HUES64 (cell line): ENCODE measurements around the gene EIF4E2.

Experiments used
- H3K27ac ChIP-seq: 2 replicates; pipeline ENCODE4 v1.7.0; 2013; ENCODE audit warnings: low read depth, low read length, inconsistent platforms
- H3K27me3 ChIP-seq: 2 replicates; pipeline ENCODE4 v1.6.1; 2013; ENCODE audit warnings: mild to moderate bottlenecking, low read length; ENCODE audit not compliant: insufficient read depth
- H3K36me3 ChIP-seq: 2 replicates; pipeline ENCODE4 v1.6.1; 2013; ENCODE audit warnings: mild to moderate bottlenecking, low read length; ENCODE audit not compliant: insufficient read depth
- H3K4me1 ChIP-seq: 2 replicates; pipeline ENCODE4 v1.6.1; 2013; ENCODE audit warnings: mild to moderate bottlenecking, low read length, moderate library complexity; ENCODE audit not compliant: insufficient read depth
- H3K4me3 ChIP-seq: 2 replicates; pipeline ENCODE4 v1.5.1; 2013; ENCODE audit warnings: mild to moderate bottlenecking, low read length, moderate library complexity
- H3K9ac ChIP-seq: 2 replicates; pipeline ENCODE4 v1.6.1; 2013; ENCODE audit warnings: mild to moderate bottlenecking, low read depth, low read length
- H3K9me3 ChIP-seq: 2 replicates; pipeline ENCODE4 v1.6.1; 2013; ENCODE audit warnings: low read depth, low read length; ENCODE audit not compliant: insufficient read depth
- WGBS: fragments of 150-250, 120-280 bp; methylation state at CpG from one replicate; pipeline ENCODE4 v1.1.7; 2013; ENCODE audit warnings: missing lambda C conversion rate; 5-methylcytosine and 5-hydroxymethylcytosine counted together

EIF4E2 gene

DNA sequence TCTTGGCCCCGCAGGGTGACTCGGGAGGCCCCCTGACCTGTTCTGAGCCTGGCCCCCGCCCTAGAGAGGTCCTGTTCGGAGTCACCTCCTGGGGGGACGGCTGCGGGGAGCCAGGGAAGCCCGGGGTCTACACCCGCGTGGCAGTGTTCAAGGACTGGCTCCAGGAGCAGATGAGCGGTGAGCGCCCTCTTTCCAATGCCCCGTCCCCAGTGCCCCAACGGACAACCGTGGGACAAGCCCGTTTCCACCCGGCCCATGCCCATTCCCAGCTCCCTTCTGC is 27.1 kb upstream of the EIF4E2 start:
- Histone ChIP-seq H3K27ac (no peak overlapping the region), H3K9me3 (no peaks in the 10 kb centered on the region), H3K4me1 (peaks cover 3% of the 10 kb centered on the region), H3K9ac (no peak overlapping the region), H3K4me3 (peak overlapping the region; percentile 49), H3K36me3 (no peaks in the 10 kb centered on the region), H3K27me3 (peaks cover 69% of the 10 kb centered on the region)
- WGBS = 15% methylated on average over 16 of the region's 16 CpGs

DNA sequence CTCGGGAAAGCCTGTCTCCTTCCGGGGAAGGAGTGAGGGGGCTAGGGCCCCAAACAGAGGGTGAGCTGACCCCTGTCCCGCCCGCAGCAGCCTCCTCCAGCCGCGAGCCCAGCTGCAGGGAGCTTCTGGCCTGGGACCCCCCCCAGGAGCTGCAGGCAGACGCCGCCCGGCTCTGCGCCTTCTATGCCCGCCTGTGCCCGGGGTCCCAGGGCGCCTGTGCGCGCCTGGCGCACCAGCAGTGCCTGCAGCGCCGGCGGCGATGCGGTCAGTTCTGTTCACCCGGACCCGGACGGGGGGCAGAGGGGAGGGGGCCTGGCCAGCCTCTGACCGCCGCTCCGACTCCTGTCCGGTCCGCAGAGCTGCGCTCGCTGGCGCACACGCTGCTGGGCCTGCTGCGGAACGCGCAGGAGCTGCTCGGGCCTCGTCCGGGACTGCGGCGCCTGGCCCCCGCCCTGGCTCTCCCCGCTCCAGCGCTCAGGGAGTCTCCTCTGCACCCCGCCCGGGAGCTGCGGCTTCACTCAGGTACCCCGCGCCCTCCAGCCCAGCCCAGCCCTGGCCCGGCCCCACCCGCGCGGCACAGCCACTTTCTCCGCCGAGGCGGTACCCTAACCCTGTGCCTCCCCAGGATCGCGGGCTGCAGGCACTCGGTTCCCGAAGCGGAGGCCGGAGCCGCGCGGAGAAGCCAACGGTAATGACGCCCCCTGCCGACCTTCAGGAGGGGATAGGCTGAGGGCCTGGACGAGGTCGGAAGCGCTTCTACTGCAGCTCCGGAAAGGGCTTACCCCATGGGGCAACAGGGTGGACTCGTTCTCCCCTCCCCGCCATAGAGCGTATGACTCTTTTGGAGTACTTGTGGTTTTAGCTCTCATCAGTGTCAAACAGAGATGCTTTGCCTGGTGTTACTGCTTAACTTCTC is 26.5 kb upstream of the EIF4E2 start:
- Histone ChIP-seq H3K27me3 (peaks cover 64% of the 10 kb centered on the region), H3K4me1 (peaks cover 3% of the 10 kb centered on the region), H3K9ac (no peak overlapping the region), H3K9me3 (no peaks in the 10 kb centered on the region), H3K4me3 (peak overlapping the region; percentile 49), H3K36me3 (no peaks in the 10 kb centered on the region), H3K27ac (no peak overlapping the region)
- WGBS = 2% methylated on average over 75 of the region's 75 CpGs

DNA sequence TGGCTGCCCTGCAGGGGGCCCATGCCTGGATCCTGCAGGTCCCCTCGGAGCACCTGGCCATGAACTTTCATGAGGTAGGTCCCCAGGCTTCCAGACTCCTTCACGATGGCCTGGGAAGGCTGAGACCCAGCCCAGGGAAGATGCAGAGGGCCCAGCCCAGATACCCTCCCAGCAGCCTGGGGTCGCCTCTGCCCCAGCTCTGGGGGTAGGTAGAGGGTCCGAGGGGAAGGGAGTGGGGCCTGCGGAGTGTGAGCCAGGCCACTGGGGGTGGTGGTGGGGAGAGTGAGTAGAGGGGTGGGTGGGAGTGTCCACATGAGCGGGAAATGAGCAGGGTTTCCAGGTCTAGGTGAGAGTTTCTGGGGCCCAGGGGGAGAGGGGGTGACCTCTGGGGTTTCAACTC is 25.7 kb upstream of the EIF4E2 start:
- Histone ChIP-seq H3K9ac (no peak overlapping the region), H3K27me3 (peaks cover 57% of the 10 kb centered on the region), H3K27ac (no peak overlapping the region), H3K9me3 (no peaks in the 10 kb centered on the region), H3K4me1 (peaks cover 3% of the 10 kb centered on the region), H3K4me3 (no peak overlapping the region; the same call in 1 of the 2 replicates), H3K36me3 (no peaks in the 10 kb centered on the region)
- 68% methylated on average over 6 of the region's 6 CpGs for WGBS

DNA sequence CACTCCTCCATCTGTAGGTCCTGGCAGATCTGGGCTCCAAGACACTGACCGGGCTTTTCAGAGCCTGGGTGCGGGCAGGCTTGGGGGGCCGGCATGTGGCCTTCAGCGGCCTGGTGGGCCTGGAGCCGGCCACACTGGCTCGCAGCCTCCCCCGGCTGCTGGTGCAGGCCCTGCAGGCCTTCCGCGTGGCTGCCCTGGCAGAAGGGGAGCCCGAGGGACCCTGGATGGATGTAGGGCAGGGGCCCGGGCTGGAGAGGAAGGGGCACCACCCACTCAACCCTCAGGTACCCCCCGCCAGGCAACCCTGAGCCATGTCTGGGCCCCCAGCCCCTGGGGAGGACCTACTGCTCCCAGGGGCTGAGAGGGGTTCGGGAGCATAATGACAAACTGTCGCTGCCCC is 25.3 kb upstream of the EIF4E2 start:
- WGBS = 80% methylated on average over 14 of the region's 14 CpGs
- Histone ChIP-seq H3K36me3 (no peaks in the 10 kb centered on the region), H3K9ac (no peak overlapping the region), H3K4me3 (no peak overlapping the region), H3K27ac (no peak overlapping the region), H3K27me3 (peaks cover 55% of the 10 kb centered on the region), H3K4me1 (peaks cover 3% of the 10 kb centered on the region), H3K9me3 (no peaks in the 10 kb centered on the region)

DNA sequence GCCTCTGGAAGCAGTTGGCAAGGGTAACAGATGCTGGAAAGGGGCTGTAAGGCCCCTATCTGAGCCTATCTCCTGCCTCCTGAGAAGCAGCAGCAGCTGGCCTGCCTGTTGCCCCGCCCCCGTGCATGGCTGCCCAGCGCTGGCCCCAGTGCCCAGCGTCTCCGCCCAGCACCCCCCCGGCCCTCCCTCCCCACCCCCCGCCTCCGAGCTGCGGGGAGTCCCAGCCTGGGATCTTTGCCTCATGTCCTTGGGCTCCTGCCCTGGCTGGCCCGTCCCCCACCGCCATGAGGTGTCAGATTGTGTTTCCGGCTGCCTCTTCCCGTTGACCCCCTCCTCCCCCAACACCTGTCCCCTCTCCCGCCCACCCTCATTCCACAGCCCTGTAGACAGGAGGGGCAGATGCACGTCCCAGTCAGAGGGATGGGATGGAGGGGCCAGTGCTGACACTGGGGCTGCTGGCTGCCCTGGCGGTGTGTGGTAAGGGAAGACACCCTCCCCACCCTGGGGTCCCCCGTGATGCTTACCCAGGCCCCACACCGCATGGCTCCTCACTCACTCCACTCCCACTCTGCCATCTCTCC is 24.6 kb upstream of the EIF4E2 start, which contains the start of gene CHRND:
TSS of gene CHRND (plus strand) at position 370 of the 581 bp plus-strand sequence. CDS start at position 426, 56 bp downstream.
- Histone ChIP-seq H3K27ac (no peak within 1 kb of the TSS), H3K4me1 (peaks cover 3% of the 10 kb centered on the region), H3K27me3 (peaks cover 48% of the 10 kb centered on the region), H3K4me3 (no peak within 1 kb of the TSS), H3K9ac (no peak within 1 kb of the TSS), H3K36me3 (no peaks in the 10 kb centered on the region), H3K9me3 (no peaks in the 10 kb centered on the region)
- 32% methylated on average over 10 of the region's 18 CpGs for WGBS

DNA sequence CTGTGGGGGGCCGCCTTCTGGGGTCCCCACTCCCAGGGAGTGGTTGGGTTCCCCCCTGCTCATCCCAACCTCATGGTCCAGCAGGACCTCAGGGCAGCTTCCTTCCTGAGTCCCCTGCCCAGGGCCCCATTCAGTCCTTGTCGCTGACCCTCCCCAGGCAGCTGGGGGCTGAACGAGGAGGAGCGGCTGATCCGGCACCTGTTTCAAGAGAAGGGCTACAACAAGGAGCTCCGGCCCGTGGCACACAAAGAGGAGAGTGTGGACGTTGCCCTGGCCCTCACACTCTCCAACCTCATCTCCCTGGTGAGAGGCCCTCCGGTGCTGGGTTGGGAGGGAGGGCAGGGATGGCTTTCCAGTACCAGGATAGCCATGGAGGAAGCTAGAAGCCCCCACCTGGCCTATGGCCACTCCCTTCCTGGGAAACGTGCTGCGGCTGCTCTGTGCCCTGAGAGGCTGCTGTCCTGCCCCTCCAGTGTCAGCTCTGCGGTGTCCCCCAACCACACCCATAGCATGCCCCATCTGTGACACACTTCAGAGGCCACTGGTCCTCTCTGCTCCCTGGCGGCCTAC is 24.0 kb upstream of the EIF4E2 start:
- peaks cover 42% of the 10 kb centered on the region for H3K27me3 ChIP-seq
- H3K27ac ChIP-seq = no peak overlapping the region
- no peak overlapping the region for H3K9ac ChIP-seq
- H3K9me3 ChIP-seq = no peaks in the 10 kb centered on the region
- WGBS = 66% methylated on average over 11 of the region's 13 CpGs
- H3K4me3 ChIP-seq = no peak overlapping the region
- H3K4me1 ChIP-seq = peaks cover 3% of the 10 kb centered on the region
- no peaks in the 10 kb centered on the region for H3K36me3 ChIP-seq

DNA sequence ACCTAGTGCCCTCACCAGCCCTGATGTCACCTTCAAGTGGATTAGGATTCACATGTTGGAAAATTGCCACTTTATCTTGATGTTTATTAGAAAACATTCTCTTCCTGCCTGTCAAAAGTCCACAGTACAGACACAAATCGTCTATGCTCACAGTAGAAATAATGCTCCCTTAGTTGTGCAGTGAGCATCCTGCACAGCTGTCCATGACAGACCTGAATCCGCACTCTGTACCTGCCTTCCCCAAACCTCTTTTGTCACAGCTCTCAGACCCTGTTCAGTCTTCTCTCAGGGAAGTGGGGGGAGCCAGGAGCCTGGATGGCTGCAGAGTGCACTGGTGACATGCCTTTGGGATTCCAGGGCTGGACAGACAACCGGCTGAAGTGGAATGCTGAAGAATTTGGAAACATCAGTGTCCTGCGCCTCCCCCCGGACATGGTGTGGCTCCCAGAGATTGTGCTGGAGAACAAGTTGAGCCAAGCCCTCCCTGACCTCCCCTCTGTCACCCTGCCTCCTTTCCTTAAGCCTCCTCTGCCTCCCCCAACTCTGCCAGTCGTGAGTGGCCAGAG is 22.5 kb upstream of the EIF4E2 start:
- Histone ChIP-seq H3K9me3 (no peaks in the 10 kb centered on the region), H3K36me3 (no peaks in the 10 kb centered on the region), H3K9ac (no peak overlapping the region), H3K27ac (no peak overlapping the region), H3K4me1 (peaks cover 3% of the 10 kb centered on the region), H3K27me3 (peaks cover 27% of the 10 kb centered on the region), H3K4me3 (no peak overlapping the region)
- 84% methylated on average over 6 of the region's 6 CpGs for WGBS

DNA sequence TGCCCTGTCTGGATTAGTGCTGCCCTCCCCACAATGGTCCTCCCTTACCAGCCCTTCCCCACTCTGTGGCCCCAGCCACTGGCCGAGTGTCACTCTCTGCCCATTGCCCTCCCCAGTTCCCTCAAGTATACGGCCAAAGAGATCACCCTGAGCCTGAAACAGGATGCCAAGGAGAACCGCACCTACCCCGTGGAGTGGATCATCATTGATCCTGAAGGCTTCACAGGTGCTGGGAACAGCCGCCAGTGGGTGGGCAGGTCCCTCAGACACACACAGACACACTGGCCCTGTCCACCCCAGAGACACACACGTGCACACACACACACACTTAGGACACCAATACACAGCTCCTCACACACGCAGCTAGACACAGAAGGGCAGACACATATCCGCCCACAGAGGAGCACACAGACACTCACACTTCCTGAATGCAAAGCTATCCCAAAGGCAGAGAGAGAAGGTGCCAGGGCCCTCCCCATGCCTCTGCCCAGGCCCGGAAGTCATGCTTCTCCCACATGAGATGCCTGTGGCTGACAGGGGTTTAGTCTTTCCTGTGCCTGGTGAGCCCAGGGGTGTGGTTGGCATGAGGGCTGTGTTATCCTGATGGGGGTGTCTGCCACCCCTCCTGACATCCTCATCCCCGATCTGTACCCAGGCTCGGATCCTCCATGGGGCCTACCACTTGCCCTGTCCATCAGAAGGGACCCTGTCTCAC is 21.6 kb upstream of the EIF4E2 start:
- H3K4me1 ChIP-seq = peaks cover 3% of the 10 kb centered on the region
- no peaks in the 10 kb centered on the region for H3K9me3 ChIP-seq
- peaks cover 18% of the 10 kb centered on the region for H3K27me3 ChIP-seq
- H3K9ac ChIP-seq = no peak overlapping the region
- H3K4me3 ChIP-seq = no peak overlapping the region
- 91% methylated on average over 11 of the region's 11 CpGs for WGBS
- no peaks in the 10 kb centered on the region for H3K36me3 ChIP-seq
- no peak overlapping the region for H3K27ac ChIP-seq

DNA sequence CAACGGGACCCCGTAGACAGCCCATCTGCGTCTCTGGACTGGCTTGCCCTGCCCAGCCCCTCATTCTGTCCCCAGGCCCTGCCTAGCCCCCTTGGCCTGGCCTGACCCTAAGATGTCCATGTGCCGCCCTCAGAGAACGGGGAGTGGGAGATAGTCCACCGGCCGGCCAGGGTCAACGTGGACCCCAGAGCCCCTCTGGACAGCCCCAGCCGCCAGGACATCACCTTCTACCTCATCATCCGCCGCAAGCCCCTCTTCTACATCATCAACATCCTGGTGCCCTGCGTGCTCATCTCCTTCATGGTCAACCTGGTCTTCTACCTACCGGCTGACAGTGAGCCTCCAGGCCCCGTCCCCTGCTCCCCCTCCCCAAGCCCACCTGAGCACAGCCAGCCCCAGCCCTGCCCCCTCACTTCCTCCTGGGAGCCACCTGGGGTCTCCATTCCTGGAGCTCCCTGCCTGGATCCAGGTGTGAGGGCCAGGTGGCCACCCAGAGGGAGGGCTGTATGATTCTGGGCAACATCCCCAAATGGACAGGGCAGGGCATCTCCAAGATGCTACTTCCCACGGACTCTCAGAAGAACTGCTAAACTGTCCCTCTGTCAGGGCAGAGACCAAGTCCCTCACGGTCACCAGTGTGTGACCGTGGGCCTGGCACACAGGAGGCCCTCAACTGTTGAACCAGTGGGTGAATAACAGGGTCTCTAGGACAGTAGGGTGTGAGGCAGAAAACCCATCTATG is 20.5 kb upstream of the EIF4E2 start:
- H3K4me1 ChIP-seq = no peaks in the 10 kb centered on the region
- WGBS = 93% methylated on average over 17 of the region's 17 CpGs
- H3K9me3 ChIP-seq = no peaks in the 10 kb centered on the region
- no peak overlapping the region for H3K9ac ChIP-seq
- H3K27me3 ChIP-seq = peaks cover 7% of the 10 kb centered on the region
- H3K4me3 ChIP-seq = no peak overlapping the region
- no peak overlapping the region for H3K27ac ChIP-seq
- no peaks in the 10 kb centered on the region for H3K36me3 ChIP-seq

DNA sequence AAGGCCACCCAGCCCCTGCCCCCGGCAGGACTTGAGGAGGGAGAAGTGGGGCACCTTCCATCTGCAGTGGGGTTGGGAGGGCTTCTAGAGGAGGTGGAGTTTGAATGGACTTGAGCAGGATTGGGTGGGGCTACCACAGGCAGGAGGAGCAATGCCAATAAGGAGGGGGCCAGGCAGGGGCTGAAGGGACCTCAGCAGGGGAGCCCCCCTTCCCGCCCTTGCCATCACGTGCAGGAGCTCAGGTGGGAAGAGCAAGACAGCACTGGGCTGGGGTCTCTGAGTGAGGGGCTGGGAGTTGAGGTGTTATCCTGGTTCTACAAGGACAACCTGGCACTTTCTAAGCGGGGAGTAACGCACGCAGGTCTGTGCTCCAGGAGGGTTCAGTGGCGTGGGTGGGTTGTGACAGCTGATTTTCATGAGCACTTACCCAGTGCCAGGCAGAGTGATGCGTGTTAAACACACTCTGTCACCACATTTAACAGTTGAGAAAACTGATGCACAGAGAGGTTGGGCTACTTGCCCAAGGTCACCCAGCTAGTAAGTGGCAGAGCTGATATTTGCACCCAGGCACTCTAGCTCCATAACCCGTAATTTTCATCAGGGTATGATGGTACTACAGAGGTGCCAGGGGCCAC is 19.7 kb upstream of the EIF4E2 start:
- Histone ChIP-seq H3K27me3 (peaks cover 3% of the 10 kb centered on the region; the same call in 1 of the 2 replicates), H3K4me1 (no peaks in the 10 kb centered on the region)

More for the DNA sequence above, 19.7 kb upstream of the EIF4E2 start:
- no peak overlapping the region for H3K9ac ChIP-seq
- no peak overlapping the region for H3K27ac ChIP-seq
- 88% methylated on average over 9 of the region's 9 CpGs for WGBS
- no peaks in the 10 kb centered on the region for H3K36me3 ChIP-seq
- H3K9me3 ChIP-seq = no peaks in the 10 kb centered on the region
- H3K4me3 ChIP-seq = no peak overlapping the region
